Endothelial cell of umbilical vein (primary cell): ENCODE results near the gene ZMYM1.

Source experiments
- CTCF ChIP-seq, 2 donors: IDR thresholded peaks; 1 replicate in 1 of 2; 2 replicates in 1 of 2; pipeline ENCODE4 v1.5.1; 2011; ENCODE audit warnings: low read length in 2 of 2, mild to moderate bottlenecking in 2 of 2, moderate library complexity in 2 of 2, control low read depth in 1 of 2, inconsistent platforms in 1 of 2, low read depth in 1 of 2; ENCODE audit not compliant: insufficient read depth in 1 of 2; ENCODE audit errors: extremely low read depth in 1 of 2
- EZH2 ChIP-seq: IDR thresholded peaks from 2 replicates; pipeline ENCODE4 v1.6.1; 2012; ENCODE audit warnings: borderline replicate concordance, low read depth, mild to moderate bottlenecking, moderate library complexity, low read length, inconsistent platforms; ENCODE audit not compliant: severe bottlenecking
- GATA2 ChIP-seq: IDR thresholded peaks from 2 replicates; pipeline ENCODE4 v1.7.0; 2011; ENCODE audit warnings: low read depth, mild to moderate bottlenecking, moderate library complexity, mixed read lengths, low read length; ENCODE audit not compliant: insufficient read length, insufficient read depth
- MAX ChIP-seq: IDR thresholded peaks from 2 replicates; pipeline ENCODE4 v1.6.1; 2011; ENCODE audit not compliant: insufficient read depth, insufficient read length
- POLR2AphosphoS5 ChIP-seq: IDR thresholded peaks from 2 replicates; pipeline ENCODE4 v1.6.1; 2012; ENCODE audit warnings: low read depth, mild to moderate bottlenecking, control low read depth, low read length, moderate library complexity; ENCODE audit not compliant: insufficient read depth

GRCh38 chr1:35029761-35030160, 49.4 kb upstream of the ZMYM1 start:
- TF ChIP-seq POLR2AphosphoS5: no peak
- TF ChIP-seq CTCF (IDR thresholded peaks at IDR 0.05; ENCODE audit: extremely low read depth in 1 of 2, insufficient read depth in 1 of 2, low read depth in 1 of 2, low read length in 2 of 2): no peak
- TF ChIP-seq MAX: no peak
- no peak for TF ChIP-seq EZH2
- TF ChIP-seq GATA2: no peak
